Testis (tissue), 3 donors: Measurements from ENCODE around the gene UGT1A6. TPM values are rescaled to one million over a fixed set of nuclear protein-coding genes. Genes with fewer than 3 reads are reported as not detected.

Experiments
- DNase-seq: peaks from one replicate; pipeline ENCODE4 v3.0.0-alpha.2; 2019
- H3K27ac ChIP-seq, 2 donors: fragments of 200-600 bp; sonication (generic); one replicate each; pipeline ENCODE4 v1.5.1; 2019
- H3K27me3 ChIP-seq: fragments of 200-600 bp; sonication (generic); one replicate; pipeline ENCODE4 v1.5.1; 2019
- H3K36me3 ChIP-seq: fragments of 200-600 bp; sonication (generic); one replicate; pipeline ENCODE4 v1.5.1; 2017; ENCODE audit warnings: low read depth; ENCODE audit errors: missing control alignments
- H3K4me1 ChIP-seq: fragments of 200-600 bp; sonication (generic); one replicate; pipeline ENCODE4 v1.5.1; 2019
- H3K4me3 ChIP-seq, 2 donors: fragments of 200-600 bp; sonication (generic); one replicate each; pipeline ENCODE4 v1.5.1; 2017 to 2019
- H3K9me3 ChIP-seq: fragments of 200-600 bp; sonication (generic); one replicate; pipeline ENCODE4 v1.5.1; 2017
- CTCF ChIP-seq, 3 experiments: fragments of 450-650 bp in 2 of 3; fragments of 200-600 bp in 1 of 3; sonication (generic) in 1 of 3; IDR thresholded peaks; one replicate each; pipeline ENCODE4 v1.5.1; 2016 to 2019; ENCODE audit warnings: antibody characterized with exemption in 3 of 3, mild to moderate bottlenecking in 2 of 3, moderate library complexity in 1 of 3
- POLR2A ChIP-seq: fragments of 450-650 bp; IDR thresholded peaks from one replicate; pipeline ENCODE4 v1.6.1; 2017; ENCODE audit warnings: antibody characterized with exemption, mild to moderate bottlenecking, moderate library complexity
- WGBS, 2 donors: methylation state at CpG; one replicate each; pipeline ENCODE4 v1.1.5; 2018; 5-methylcytosine and 5-hydroxymethylcytosine counted together
- intact Hi-C: fragments of 100-400 bp; cut with DNase I; formaldehyde crosslinking; loops from one replicate; pipeline ENCODE4 v1.15.1; 2023; ENCODE audit warnings: low total_unique reads
- polyA plus RNA-seq: library from polyadenylated mRNA; stranded (reverse); fragments of 350-450 nt; fragmentation: Illumina TruSeq; extraction: RNeasy Lipid Tissue Mini Kit (QIAGEN cat#74804); gene quantifications from one replicate; pipeline ENCODE4 v1.2.3, GENCODE V29; 2014; ENCODE audit warnings: low read depth, low replicate concordance; ENCODE audit not compliant: insufficient read depth
- total RNA-seq, 2 donors: library from RNA; depleted of rRNA; stranded (reverse); fragments of >200 nt; gene quantifications; one replicate each; pipeline ENCODE4 v1.2.3, GENCODE V29; 2016

The UGT1A6 gene
- total and polyA plus RNA-seq, 3 donors from 2014 or later: 0.74 to 3.0 TPM; not detected in 1

DNA sequence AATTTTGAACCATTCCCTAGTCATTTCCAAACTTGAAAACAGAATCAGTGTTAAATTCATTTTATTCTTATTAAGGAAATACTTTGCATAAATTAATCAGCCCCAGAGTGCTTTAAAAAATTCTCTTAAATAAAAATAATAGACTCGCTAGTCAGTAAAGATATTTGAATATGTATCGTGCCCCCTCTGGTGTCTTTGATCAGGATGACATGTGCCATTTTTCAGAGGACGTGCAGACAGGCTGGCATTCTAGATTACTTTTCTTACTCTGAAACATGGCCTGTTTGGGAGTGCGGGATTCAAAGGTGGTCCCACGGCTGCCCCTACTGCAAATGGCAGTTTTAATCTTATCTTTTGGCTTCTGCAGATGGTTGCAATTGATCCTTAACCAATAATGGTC lies 79.9 kb downstream of the UGT1A6 start:
- H3K36me3 ChIP-seq: no peaks in the 10 kb centered on the region
- DNase-seq: no peak
- H3K27me3 ChIP-seq: no peaks in the 10 kb centered on the region
- no peak overlapping the region for H3K4me3 ChIP-seq
- no peak for TF ChIP-seq POLR2A
- no peak for TF ChIP-seq CTCF (IDR thresholded peaks at IDR 0.05)
- intact Hi-C loops: no loop called here
- no peaks in the 10 kb centered on the region for H3K9me3 ChIP-seq
- no peaks in the 10 kb centered on the region for H3K4me1 ChIP-seq
- 67 to 77% methylated on average over 5 of the region's 5 CpGs for WGBS, 2 donors
- no peak overlapping the region for H3K27ac ChIP-seq

DNA sequence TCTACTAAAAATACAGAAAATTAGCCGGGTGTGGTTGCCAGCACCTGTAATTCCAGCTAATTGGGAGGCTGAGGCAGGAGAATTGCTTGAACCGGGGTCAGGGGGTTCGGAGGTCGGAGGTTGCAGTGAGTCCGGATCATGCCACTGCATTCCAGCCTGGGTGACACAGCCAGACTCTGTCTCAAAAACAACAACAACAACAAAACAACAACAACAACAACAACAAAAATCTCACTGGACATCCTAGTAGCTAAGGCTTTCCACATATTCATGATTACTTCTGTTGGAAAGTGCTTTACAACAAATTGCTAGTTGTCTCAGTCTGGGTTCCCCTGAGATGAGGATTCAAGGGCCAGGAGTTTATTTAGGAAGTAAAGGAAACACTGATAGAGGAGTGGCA lies 81.2 kb downstream of the UGT1A6 start:
- H3K36me3 ChIP-seq: no peaks in the 10 kb centered on the region
- no peak overlapping the region for H3K27ac ChIP-seq
- intact Hi-C loops: no loop called here
- WGBS, 2 donors: 79 to 96% methylated on average over 5 of the region's 5 CpGs
- TF ChIP-seq POLR2A (no peak), CTCF (IDR thresholded peaks at IDR 0.05) (no peak)
- DNase-seq: no peak
- H3K27me3 ChIP-seq: no peaks in the 10 kb centered on the region
- H3K9me3 ChIP-seq: no peaks in the 10 kb centered on the region
- no peak overlapping the region for H3K4me3 ChIP-seq
- no peaks in the 10 kb centered on the region for H3K4me1 ChIP-seq

GRCh38 chr2:233775414-233775813 lies 82.7 kb downstream of the UGT1A6 start:
- H3K4me1 ChIP-seq: no peaks in the 10 kb centered on the region
- DNase-seq: peak; percentile 58
- H3K27ac ChIP-seq: no peak overlapping the region
- no peaks in the 10 kb centered on the region for H3K36me3 ChIP-seq
- no peak overlapping the region for H3K4me3 ChIP-seq
- intact Hi-C loops: no loop called here
- 58 to 78% methylated on average over 2 to 6 of the region's 6 CpGs for WGBS, 2 donors
- no peaks in the 10 kb centered on the region for H3K27me3 ChIP-seq
- no peak for TF ChIP-seq POLR2A
- no peak for TF ChIP-seq CTCF (IDR thresholded peaks at IDR 0.05)
- H3K9me3 ChIP-seq: no peaks in the 10 kb centered on the region

GRCh38 chr2:233778030-233778429 lies 85.3 kb downstream of the UGT1A6 start, which contains the start of gene MROH2A:
MROH2A (plus strand) TSS chr2:233778330; CDS start chr2:233779359, 1,029 bp downstream.
- intact Hi-C loops: no loop called here

More at GRCh38 chr2:233778030-233778429, 85.3 kb downstream of the UGT1A6 start, which contains the start of gene MROH2A:
- no peak for DNase-seq
- no peaks in the 10 kb centered on the region for H3K27me3 ChIP-seq
- no peaks in the 10 kb centered on the region for H3K36me3 ChIP-seq
- H3K9me3 ChIP-seq: no peaks in the 10 kb centered on the region
- no peaks in the 10 kb centered on the region for H3K4me1 ChIP-seq
- H3K27ac ChIP-seq: no peak within 1 kb of the TSS
- no peak for TF ChIP-seq CTCF (IDR thresholded peaks at IDR 0.05)
- TF ChIP-seq POLR2A: no peak
- WGBS, 2 donors: 81 to 84% methylated on average over 2 of the region's 2 CpGs
- no peak within 1 kb of the TSS for H3K4me3 ChIP-seq
